GM21367 (cell line): ENCODE data around the gene PPM1A.

ENCODE experiments used
- ATAC-seq: cut with Tn5 transposase; IDR thresholded peaks from one replicate; pipeline ENCODE4 v1.9.1; 2021; ENCODE audit not compliant: unreplicated experiment

PPM1A gene

DNA sequence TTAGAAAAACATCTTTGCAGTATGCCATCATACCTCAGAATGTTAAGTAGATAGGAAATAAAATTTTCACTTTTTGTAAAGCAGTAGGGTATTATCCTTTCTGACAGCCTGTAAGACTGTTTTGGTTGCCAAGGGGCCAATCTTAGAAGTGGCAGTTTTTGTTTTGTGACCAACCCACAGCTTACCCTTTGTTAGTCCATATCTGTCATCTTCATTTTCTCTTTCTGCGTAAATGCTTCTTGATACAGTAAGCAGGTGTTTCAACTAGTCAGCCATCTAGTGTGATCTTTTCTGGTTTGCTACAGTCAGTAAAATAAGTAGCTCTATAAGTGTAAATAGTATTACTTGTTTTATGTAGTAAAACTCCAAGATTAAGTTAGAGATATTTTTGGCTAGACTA, 8.8 kb downstream of the PPM1A start:
- no peak for ATAC-seq

DNA sequence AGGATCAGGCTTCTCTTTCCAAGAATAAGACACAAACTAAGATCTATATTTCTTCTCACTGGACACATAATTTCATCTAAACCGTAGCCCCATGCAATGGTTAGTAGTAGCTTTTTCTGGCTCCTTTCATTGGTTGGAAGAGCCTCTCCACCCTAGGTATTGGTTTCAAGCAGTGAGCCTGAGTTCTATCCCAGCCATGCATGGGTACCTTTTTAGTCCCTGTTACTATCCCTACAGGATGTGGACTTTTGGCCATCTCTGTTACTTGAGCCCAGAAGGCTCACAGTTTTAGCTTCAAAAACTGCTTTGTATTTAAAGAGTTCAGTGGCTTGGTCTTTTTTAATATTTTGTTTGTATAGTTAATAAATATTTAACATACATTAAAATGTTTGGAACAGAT, 16.1 kb downstream of the PPM1A start:
- no peak for ATAC-seq

DNA sequence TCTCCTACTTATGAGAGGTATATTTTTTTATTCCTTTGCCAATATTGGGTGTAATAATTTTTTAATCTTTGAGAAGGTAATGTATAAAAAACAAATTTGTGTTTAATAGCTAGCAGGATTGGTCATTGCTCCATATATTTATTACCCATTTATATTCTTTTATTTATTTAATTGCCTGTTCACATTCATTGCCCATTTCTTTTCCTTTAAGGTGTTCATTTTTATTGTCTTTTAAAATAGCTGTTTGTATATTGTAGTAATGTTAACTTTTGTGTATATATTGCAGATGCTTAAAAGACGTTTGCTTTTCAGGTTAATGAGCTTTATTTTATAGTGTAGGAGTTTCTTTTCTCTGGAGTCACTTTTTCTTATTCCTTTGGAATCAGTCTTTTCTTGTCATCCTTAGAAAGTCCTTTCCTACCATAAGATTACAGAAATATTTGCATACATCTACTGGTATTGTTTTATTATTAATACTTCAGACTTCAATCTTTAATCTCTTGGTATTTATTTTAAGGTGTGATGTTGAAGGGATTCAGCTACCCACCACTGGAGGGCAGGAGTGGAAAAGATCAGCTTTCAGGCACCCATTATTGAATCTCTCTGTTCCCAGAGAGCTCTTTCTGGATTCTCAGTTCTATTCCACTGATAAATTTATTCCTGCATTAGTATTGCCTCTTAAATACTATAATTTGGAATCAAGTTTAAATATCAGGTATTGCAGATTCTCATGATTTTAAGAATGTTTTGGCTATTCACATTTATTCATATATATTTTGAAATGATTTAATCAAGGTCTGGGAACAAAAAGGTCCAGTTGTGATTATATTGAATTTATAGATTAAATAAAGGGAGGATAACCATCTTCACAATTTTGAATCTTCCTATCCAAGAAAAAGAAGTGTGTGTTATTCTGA, 17.3 kb downstream of the PPM1A start:
- ATAC-seq: no peak

- ATAC-seq: no peak
These were observed 23.2 kb downstream of the PPM1A start for GRCh38 chr14:60272177-60272576.

- no peak for ATAC-seq
These were observed 24.9 kb downstream of the PPM1A start for GRCh38 chr14:60273956-60274355.

- no peak for ATAC-seq
These were observed 25.4 kb downstream of the PPM1A start for GRCh38 chr14:60274448-60274847.

GRCh38 chr14:60275932-60276331, 26.9 kb downstream of the PPM1A start:
- no peak for ATAC-seq

GRCh38 chr14:60276347-60276746, 27.3 kb downstream of the PPM1A start:
- ATAC-seq: no peak

DNA sequence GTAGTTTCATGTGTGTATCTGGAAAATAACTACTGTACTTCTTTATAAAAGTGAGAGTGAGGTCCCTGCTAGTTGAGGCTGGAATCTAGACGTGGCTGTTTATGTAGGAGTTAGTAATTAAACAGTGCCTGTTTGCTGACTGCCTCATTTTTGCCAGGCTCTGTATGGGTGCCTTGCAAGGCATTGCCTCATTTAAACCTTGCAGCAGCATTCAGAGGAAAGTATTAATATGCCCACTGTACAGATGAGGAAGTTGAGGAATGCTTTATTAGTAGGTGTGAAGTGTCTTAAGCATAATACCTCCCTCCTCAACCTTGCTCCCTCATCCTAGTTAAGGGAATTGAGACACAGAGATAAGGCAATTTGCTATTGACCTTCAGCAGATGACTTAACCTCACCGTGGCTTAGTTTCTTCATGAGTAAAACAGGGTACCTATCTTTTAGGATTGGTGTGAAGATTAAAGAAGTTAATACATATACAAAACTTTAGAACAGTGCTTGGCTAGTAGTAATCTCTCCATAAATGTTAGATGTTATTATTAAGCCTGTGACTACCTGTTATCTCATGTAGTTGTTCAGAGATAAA, 28.7 kb downstream of the PPM1A start:
- ATAC-seq: no peak

- no peak for ATAC-seq
These were observed 29.3 kb downstream of the PPM1A start for GRCh38 chr14:60278350-60278749.

- ATAC-seq: no peak
These were observed 38.4 kb downstream of the PPM1A start for GRCh38 chr14:60287452-60287851.

DNA sequence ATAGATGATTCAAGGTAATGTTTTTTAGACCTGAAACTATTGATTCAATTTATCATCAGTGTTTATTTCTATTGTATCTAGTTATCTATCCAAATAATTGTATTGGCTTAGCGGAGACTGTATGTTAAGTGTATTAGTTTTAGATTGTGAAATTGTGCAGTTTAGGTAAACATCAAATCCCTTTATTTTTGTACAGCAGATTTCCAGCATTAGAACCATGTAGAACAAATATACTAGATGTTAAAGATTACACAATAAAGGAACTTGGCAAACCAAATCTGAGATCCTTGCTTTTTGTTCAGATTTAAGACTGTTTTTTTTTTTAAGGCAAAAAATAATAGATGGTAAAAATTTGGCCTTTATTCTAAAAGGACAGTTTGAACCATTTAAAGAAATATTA, 39.3 kb downstream of the PPM1A start:
- no peak for ATAC-seq

DNA sequence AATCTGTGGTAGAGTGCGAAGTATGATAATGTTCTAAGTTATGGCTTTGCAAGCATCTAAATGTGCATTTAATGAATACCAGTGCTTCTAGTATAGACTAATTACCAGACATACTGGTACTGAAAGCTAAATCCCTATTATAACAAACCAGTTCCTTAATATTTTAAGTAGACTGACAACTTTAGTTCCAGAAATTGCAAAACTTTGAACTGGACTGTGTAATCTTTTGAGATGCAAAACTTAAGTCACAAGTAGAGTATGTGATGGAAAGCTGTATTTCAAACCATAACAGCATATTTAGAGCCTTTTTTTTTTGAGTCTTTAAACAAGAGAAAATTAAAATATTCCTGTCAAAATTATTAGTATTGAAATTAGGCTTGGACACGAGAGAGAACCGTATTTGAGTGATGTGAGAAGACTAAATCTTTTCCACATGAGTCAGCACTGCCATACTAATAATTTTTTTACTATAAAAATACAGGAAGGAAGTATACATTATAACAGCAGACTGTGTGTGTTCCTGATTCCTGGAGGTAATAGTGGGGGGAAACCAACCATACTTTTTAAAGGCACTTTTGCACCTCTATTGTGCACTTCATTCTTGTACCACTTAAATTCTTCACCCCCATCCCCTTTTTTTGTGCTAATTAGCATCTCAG, 45.5 kb downstream of the PPM1A start:
- no peak for ATAC-seq

DNA sequence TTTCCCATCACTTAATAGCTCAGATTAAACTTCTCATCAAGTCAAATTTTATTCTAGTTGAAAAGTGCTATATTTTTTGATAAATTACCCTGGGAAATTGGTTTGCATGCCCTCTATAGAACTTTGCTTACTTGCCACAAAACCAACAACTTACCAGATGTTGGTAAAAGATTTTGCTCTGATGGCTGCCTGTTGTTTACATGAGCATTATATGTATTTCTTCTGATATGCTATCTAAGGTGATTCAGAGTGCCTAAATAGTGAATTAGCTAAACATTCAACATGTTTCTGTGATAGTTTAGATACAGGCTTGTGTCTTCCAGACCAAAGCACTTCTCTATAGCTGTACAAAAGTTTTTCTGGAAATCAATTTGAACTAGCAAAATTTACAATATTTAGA, 51.0 kb downstream of the PPM1A start:
- no peak for ATAC-seq

DNA sequence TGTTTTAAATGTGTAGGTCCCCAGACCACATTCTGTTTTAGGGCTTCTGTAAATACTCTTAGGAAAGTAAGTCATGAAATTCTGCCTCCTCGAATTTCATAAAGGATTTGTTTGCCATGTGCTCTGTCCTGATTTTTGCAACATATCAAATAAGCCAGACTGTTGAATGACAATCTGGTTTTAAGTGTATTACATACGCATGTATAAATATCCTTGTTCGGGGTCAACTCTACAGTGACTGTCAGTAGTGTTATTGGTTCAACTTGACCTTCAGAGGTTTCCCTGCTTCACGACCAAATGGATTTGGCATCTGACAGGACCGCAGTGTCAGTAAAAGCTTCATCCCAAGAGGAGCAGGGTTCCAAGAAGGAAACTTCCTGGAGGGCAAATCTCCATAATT, 52.7 kb downstream of the PPM1A start:
- no peak for ATAC-seq

DNA sequence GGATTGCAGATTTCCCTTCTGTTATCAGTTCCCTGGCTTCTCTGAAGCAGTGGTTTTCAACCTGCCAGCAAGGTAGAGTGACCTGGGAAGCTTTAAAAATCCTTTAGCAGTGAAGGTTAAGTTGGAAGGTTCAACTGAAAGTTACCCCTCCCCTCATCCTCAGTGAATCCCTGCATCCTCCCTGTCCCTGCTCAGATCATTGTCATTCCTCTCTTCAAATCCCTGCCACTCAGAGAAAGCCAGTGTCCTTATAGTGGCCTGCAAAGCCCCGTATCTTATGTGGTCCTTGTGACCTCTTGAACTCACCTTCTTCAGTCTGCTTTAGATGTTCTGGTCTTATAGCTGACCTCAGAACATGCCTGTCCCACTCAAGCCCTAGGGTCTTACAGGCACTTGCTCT, 53.6 kb downstream of the PPM1A start:
- no peak for ATAC-seq

GRCh38 chr14:60303745-60304144, 54.7 kb downstream of the PPM1A start:
- no peak for ATAC-seq

- no peak for ATAC-seq
These were observed 55.5 kb downstream of the PPM1A start for GRCh38 chr14:60304509-60304908.

DNA sequence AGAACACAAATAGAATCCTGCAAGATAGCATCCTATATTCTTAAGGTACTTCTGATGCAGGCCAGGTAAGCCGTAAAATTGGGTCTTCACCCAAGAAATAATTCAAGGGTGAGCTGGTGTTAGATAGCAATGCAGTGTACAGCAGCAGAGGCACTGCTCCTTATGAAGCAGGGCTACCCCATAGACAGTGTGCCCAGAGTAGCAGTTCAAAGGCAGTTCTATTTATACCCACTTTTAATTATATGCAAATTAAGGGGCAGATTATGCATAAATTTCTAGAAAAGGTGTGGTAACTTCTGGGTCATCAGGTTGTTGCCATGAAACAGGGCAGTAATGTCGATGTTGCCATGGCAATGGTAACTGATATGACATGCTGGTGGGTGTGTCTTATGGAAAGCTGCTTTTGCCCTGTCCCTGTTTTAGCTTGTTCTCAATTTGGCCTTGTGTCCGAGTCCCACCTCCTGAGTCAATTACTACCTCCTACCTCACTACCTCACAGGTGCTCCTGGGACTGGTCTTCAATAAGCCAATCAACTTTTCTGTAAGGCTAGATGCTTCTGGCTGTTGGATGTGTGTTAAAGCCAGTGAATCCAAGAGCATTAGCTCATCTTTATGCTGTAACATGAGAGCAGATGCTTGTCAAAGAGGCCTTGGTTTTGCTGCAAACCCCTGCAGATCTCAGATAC, 61.0 kb downstream of the PPM1A start:
- ATAC-seq: no peak

DNA sequence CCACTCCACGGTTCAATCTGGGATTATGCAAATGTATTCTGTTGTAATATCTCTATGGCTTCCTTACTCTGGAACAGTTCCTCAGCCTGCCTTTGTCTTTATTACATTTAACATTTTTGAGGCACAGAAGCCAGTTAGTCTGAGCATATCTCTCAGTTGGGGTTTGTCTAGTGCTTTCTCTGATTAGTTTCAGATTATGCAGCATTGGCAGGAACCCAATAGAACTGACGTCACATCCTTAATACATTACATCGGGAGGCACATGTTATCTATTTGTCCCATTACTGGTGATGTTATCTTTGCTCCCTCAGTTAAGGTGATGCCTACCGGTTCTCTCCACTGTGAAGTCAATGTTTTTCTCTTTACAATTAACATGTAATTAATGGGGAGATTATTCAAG, 62.4 kb downstream of the PPM1A start:
- no peak for ATAC-seq

DNA sequence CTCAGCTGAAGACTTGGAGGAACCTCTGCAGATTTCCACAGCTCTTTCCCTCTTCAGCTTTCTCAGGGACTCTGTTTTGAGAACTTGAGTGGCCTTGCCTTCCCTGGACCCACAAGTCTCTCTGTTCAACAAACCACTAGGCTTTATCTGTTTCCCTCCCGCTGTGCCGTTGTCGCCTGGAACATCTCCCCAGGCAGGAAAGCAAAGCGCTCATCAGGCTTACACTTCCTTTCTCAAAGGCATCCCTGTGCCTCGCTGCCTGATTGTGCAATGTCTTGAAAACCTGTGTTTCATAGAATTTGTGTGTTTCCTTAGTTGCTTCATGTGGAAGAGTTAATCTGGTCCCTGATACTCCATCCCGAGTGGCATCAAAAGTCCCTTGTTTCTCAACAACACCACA, 64.1 kb downstream of the PPM1A start:
- ATAC-seq: no peak
